H1 (cell line): ENCODE measurements around the gene MCM9.

Experiments used
- BACH1 ChIP-seq: IDR thresholded peaks from 2 replicates; pipeline ENCODE4 v1.6.1; 2012; ENCODE audit warnings: low read length, improper control_type of control experiment
- BRCA1 ChIP-seq: IDR thresholded peaks from 2 replicates; pipeline ENCODE4 v1.6.1; 2012; ENCODE audit warnings: low read depth, low read length, improper control_type of control experiment
- CEBPB ChIP-seq: IDR thresholded peaks from 2 replicates; pipeline ENCODE4 v1.6.1; 2012; ENCODE audit warnings: low read depth, low read length
- CTCF ChIP-seq, 3 experiments: IDR thresholded peaks; 1 replicate in 2 of 3; 2 replicates in 1 of 3; pipeline versions ENCODE4 v1.5.1 to v1.6.1; 2011; ENCODE audit warnings: low read length in 3 of 3, mild to moderate bottlenecking in 3 of 3, inconsistent platforms in 2 of 3, low read depth in 1 of 3, moderate library complexity in 1 of 3; ENCODE audit not compliant: insufficient read depth in 1 of 3; ENCODE audit errors: control extremely low read depth in 1 of 3
- EZH2 ChIP-seq: fragments of 200-600 bp; sonication (generic); IDR thresholded peaks from 2 replicates; pipeline ENCODE4 v1.7.1; 2012; ENCODE audit warnings: low read depth, mild to moderate bottlenecking, moderate library complexity, low read length, inconsistent platforms; ENCODE audit not compliant: severe bottlenecking
- RAD21 ChIP-seq, 2 experiments: IDR thresholded peaks in 1 of 2; conservative IDR thresholded peaks in 1 of 2; 2 replicates each; pipeline ENCODE4 v1.6.1; 2011; ENCODE audit warnings: low read depth in 2 of 2, low read length in 2 of 2, improper control_type of control experiment in 1 of 2, inconsistent platforms in 1 of 2, mild to moderate bottlenecking in 1 of 2, moderate library complexity in 1 of 2
- SUZ12 ChIP-seq: fragments of 200-600 bp; sonication (generic); IDR thresholded peaks from 2 replicates; pipeline ENCODE4 v1.6.1; 2012; ENCODE audit warnings: mild to moderate bottlenecking, inconsistent platforms, low read length, moderate library complexity, mixed read lengths
- TBP ChIP-seq: IDR thresholded peaks from 2 replicates; pipeline ENCODE4 v1.6.1; 2011; ENCODE audit warnings: low read depth, low read length, improper control_type of control experiment

GRCh38 chr6:118781897-118782296 lies 153.1 kb downstream of the MCM9 start:
- no peak for TF ChIP-seq EZH2
- no peak for TF ChIP-seq SUZ12
- no peak for TF ChIP-seq CTCF (IDR thresholded peaks at IDR 0.05; ENCODE audit: control extremely low read depth in 1 of 3, insufficient read depth in 1 of 3, low read depth in 1 of 3, low read length in 3 of 3)
- no peak for TF ChIP-seq BRCA1
- TF ChIP-seq BACH1 = no peak
- TF ChIP-seq TBP = no peak
- no peak for TF ChIP-seq RAD21 (IDR thresholded peaks at IDR 0.05 in 1 of 2, conservative IDR thresholded peaks at IDR 0.05 in 1 of 2; ENCODE audit: low read depth in 2 of 2, low read length in 2 of 2)
- no peak for TF ChIP-seq CEBPB
